D721Med (cell line): Measurements from ENCODE around the gene ITPRID2.

Source experiments
- DNase-seq: peaks from one replicate; pipeline ENCODE4 v3.0.0; 2011; ENCODE audit warnings: low spot score; ENCODE audit not compliant: insufficient read length
- FAIRE-seq: peaks from 2 replicates; lab custom pipeline; 2011; peaks lifted over from hg19 to GRCh38; lab: Jason Lieb, UNC
- TF ChIP-seq, protein P1 (sequence below): IDR thresholded peaks from 2 replicates; pipeline ENCODE4 v1.5.1; 2012; ENCODE audit warnings: mild to moderate bottlenecking, control low read depth; ENCODE audit not compliant: insufficient read depth; ENCODE audit errors: missing control alignments

ITPRID2 gene

DNA sequence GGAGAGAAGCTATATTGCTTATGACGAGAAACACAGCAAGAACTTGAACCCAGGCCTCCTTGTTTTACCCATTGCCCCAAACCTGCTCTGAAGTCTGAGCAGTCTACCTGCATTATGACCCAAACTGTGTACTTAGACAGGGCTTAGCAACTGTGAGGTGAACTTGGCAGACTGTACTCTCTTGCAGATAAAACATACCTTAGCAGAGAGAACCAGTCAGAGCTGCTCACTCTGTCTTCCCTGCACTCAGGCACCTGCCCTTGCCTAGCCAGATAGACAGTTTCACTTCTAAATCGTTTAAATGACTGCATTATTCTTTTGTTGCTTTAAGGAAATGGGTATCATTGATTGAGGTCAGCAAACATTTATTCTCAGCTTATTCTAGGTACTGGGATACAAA is 20.3 kb downstream of the ITPRID2 start:
- FAIRE-seq (no peak), DNase-seq (no peak)
- TF ChIP-seq, protein P1, sequence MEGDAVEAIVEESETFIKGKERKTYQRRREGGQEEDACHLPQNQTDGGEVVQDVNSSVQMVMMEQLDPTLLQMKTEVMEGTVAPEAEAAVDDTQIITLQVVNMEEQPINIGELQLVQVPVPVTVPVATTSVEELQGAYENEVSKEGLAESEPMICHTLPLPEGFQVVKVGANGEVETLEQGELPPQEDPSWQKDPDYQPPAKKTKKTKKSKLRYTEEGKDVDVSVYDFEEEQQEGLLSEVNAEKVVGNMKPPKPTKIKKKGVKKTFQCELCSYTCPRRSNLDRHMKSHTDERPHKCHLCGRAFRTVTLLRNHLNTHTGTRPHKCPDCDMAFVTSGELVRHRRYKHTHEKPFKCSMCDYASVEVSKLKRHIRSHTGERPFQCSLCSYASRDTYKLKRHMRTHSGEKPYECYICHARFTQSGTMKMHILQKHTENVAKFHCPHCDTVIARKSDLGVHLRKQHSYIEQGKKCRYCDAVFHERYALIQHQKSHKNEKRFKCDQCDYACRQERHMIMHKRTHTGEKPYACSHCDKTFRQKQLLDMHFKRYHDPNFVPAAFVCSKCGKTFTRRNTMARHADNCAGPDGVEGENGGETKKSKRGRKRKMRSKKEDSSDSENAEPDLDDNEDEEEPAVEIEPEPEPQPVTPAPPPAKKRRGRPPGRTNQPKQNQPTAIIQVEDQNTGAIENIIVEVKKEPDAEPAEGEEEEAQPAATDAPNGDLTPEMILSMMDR: no peak

DNA sequence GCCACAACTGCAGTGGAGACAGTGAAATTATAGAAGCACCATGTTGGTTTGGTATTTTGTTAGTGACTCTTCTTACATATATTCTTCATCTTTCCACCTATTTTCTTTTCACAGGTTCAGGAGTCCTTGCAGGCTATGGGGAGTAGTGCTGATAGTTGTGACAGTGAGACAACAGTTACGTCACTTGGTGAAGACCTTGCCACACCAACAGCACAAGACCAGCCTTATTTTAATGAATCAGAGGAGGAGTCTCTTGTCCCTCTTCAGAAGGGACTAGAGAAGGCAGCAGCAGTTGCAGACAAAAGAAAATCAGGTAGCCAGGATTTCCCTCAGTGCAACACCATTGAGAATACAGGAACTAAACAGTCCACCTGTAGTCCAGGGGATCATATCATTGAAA is 23.6 kb downstream of the ITPRID2 start:
- FAIRE-seq (no peak), DNase-seq (no peak)
- TF ChIP-seq, protein P1: no peak

DNA sequence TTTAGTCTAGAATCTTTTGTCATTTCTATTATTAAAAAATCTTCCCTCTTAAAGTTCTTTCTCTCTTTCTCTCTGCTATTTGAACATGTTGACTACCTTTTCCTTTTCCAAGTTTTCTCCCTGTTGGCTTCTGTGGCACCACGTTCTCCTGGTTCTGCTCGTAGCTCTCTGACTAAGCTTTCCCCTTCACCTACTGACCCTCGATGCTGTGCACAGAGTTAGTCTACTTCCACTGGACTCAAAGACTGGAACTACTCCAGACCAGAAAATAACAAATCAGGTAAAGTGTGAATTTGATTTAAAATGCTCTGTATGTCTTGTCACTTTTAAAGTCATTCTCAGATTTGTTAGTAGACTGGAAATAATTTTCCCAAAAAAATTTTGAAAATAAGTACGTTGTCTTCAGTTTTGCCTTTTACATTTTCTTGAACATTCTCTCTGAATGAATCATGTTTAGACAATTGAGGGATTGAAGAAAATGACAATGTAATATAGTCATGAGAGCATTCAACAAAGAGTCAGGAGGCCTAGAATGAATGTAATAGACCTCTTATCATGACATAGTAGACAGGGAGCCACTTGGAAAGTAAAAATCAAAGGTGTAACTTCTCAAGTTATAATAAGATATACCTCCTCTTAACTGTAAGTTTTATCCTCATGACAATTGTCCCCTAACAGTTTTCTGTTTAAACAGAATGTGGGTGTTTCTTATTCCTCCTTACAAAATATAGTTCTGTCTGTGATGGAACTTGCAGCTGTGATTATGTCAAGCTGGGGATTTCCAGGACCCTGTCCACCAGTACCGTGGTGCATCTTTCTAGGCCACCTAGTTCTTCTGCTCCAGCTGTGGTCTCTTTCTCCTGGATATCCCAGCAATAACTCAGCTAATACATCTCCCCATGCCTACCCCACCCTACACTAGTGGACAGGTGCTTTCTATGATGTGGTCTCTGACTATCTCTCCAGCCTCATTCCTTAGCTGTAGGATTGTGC is 25.5 kb downstream of the ITPRID2 start:
- FAIRE-seq: no peak
- TF ChIP-seq, protein P1: no peak
- no peak for DNase-seq

DNA sequence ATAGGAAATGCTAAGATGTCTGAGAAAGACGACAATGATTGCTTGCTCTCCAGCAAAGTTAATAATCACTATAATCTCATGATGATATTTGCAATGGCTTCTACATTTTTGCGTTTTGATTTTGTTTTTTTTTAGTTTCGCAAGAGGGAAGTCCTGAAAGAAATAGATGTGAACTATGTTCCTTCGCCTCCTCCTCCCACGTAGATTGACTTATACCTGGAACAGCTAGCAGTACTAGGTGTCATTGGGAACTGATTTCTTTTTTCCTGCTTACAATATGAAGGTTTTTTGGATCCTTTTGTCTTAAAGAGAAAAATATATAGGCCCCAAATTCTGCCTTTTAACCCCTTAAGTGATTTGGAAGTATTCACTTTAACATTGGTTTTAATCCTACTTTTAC is 26.7 kb downstream of the ITPRID2 start:
- TF ChIP-seq, protein P1: no peak
- DNase-seq (no peak), FAIRE-seq (no peak)

DNA sequence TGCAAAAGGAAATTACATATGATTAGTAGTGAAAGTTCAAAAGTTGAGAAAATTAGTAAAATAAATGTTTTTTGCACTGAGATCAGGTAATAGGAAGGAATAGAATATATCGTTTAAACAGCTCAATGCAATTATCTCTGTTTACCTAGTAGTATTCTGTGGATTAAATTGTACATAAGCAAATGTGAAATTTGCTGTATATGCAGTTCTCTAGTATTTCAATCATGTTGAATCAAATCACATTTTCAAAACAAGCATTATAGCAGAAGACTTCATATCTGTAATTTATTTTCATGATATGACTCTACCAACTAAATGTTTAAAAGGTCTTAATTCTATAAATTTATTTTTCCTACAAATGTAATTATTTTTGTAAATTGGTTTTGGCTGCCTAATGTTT is 31.6 kb downstream of the ITPRID2 start:
- DNase-seq (no peak), FAIRE-seq (peak; percentile 11)
- TF ChIP-seq, protein P1: no peak

- FAIRE-seq: peak; percentile 58
Observed at GRCh38 chr2:181924336-181924735, 32.8 kb downstream of the ITPRID2 start.

More at GRCh38 chr2:181924336-181924735, 32.8 kb downstream of the ITPRID2 start:
- TF ChIP-seq, protein P1: no peak
- no peak for DNase-seq
